GM12892 (cell line): Measurements from ENCODE around the gene ZFYVE21.

ENCODE experiments used
- DNase-seq: peaks from one replicate; pipeline ENCODE4 v3.0.0; 2011; ENCODE audit not compliant: insufficient read length
- FAIRE-seq: peaks from 2 replicates; lab custom pipeline; 2011; peaks lifted over from hg19 to GRCh38; lab: Jason Lieb, UNC
- POLR2A ChIP-seq: IDR thresholded peaks from 2 replicates; pipeline ENCODE4 v1.6.1; 2011; ENCODE audit warnings: low read depth, low read length, control low read depth
- POLR2AphosphoS5 ChIP-seq: IDR thresholded peaks from 2 replicates; pipeline ENCODE4 v1.6.1; 2011; ENCODE audit warnings: low read depth, low read length, control low read depth
- TAF1 ChIP-seq: IDR thresholded peaks from 2 replicates; pipeline ENCODE4 v1.6.1; 2011; ENCODE audit warnings: low read depth, mild to moderate bottlenecking, control low read depth, low read length, borderline replicate concordance

Gene ZFYVE21

DNA sequence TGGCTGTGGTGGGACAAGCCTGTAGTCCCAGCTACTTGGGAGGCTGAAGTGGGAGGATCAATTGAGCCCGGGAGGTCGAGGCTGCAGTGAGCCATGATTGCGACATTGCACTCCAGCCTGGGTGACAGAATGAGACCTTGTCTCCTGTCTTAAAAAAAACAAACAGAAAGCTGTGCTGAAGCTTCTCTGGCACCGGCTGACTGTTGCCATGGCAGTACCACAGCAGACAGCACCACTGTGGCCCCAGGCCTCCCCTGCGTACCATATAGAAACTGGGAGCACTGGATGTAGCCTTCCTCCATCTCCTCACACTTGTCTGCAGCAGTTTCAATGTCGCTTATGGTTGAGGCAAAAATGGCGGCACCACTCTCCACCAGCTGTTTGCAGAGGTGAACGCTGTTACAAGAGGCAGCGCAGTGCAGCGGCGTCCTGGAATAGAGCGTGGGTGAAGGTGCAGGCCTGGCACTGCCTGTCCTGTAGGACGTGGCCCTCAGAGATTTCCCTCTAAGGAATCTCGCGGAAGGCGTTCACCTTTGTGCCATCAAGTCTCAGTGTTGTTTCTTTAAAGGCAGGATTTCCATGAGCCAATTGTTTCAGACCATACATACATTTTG lies 21.9 kb downstream of the ZFYVE21 start:
- TF ChIP-seq POLR2AphosphoS5: no peak
- no peak for TF ChIP-seq TAF1
- no peak for TF ChIP-seq POLR2A
- FAIRE-seq: no peak
- DNase-seq: no peak

DNA sequence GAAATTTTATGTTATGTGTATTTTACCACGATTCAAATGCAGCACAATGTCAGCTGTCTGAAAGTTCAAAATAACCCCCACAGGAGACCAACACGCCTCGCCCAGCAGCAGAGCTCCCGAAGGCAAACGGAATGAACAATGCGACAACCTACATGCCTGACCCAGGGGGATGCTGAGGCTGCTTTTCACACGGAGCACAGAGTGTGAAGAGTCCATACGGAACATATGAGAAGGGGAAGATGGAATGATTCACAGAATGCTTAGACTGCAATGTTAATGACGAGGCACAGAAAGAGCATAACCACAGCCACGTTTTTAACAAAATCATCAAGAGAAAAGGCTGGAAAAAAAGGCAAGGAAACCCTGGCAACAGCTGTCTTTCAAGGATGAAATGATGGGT lies 22.6 kb downstream of the ZFYVE21 start:
- DNase-seq (no peak), FAIRE-seq (no peak)
- no peak for TF ChIP-seq POLR2AphosphoS5
- TF ChIP-seq TAF1: no peak
- TF ChIP-seq POLR2A: no peak

DNA sequence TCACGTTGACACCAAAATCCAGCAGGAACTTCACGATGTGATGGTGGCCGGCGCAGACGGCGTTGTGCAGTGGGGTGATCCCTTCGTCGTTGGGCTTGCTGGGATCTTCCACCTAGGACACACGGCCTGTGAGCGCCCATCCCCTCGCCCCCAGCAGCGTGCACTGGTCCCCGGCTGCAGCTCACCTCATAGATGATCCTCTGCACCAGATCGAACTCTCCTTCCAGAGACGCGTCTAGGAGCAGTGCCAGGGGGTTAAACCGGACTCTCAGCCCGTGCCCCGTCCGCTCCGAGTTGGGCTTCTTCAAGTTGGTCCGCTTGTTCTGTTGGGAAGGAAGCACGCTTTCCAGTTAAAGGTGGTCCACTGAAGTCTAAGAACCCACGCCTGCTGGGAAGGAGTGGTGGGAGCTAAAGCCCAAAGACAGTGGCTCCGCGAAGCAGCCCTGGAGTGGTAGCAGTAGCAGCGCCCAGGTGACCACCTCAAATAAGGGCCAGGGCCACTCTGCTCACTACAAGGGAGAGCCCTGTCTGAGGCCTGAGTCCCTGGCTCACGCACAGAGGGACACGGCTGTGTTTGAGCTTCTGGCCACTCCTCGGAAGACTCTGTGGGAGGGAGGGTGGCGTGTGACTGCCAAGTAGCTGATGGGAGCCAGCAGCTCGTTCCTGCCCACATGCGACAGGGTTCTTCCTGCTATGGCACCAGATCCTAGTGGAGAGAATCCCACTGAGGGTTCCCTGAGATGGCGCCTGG lies 23.3 kb downstream of the ZFYVE21 start:
- no peak for DNase-seq
- no peak for TF ChIP-seq TAF1
- no peak for TF ChIP-seq POLR2AphosphoS5
- no peak for TF ChIP-seq POLR2A
- FAIRE-seq: no peak

DNA sequence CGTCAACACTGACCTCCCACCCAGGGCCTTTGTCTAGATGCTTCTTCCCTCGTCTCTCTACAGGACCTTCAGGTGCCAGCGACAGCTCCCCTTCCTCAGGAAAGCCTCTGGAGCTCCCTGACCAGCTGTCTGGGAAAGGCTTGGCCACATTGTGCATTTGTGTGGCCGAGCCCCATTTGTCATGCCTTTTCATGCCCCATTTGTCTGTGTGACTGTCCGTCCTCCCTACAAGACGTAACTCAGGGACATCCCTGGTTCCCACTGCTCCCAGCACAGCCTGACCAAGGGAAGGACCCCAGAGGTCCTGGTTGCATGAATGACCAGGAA lies 23.8 kb downstream of the ZFYVE21 start:
- no peak for FAIRE-seq
- TF ChIP-seq TAF1: no peak
- no peak for TF ChIP-seq POLR2A

DNA sequence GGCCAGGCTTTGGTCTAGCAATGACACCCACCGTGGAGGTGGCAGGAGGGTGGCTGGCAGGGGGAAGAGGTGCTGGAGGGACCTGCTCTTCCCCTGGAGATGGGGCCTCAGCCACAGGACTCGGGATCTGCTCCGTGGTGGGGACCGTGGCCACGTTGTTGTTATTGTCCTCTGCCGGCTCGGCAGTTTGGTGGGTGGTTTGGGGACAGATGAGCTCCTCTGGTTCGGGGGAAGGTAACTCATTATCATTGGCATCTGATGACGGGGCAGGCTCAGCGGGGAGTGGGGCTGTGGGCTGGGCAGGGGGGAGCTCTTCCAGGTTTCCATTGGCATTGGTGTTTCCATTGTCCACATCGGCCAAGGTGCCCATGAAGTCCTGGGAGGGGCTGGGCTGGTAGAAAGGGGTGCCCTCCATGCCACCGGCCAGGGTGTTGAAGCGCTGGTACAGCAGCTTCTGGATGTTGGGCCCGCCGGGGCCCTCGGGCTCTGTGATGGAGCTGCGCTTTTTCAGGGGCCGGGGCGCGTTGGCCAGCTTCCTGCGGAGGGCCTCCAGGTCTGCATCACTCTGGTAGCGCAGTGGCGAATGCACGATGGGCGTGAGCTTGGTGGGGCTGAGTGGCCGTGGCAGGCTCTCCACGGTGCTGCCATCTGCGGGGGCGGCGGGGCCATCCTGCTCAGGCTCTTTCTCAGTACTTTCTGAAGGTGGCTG lies 24.3 kb downstream of the ZFYVE21 start:
- no peak for FAIRE-seq
- DNase-seq: no peak
- no peak for TF ChIP-seq POLR2AphosphoS5
- TF ChIP-seq TAF1: no peak
- no peak for TF ChIP-seq POLR2A

More for the DNA sequence above, 23.8 kb downstream of the ZFYVE21 start:
- no peak for DNase-seq

DNA sequence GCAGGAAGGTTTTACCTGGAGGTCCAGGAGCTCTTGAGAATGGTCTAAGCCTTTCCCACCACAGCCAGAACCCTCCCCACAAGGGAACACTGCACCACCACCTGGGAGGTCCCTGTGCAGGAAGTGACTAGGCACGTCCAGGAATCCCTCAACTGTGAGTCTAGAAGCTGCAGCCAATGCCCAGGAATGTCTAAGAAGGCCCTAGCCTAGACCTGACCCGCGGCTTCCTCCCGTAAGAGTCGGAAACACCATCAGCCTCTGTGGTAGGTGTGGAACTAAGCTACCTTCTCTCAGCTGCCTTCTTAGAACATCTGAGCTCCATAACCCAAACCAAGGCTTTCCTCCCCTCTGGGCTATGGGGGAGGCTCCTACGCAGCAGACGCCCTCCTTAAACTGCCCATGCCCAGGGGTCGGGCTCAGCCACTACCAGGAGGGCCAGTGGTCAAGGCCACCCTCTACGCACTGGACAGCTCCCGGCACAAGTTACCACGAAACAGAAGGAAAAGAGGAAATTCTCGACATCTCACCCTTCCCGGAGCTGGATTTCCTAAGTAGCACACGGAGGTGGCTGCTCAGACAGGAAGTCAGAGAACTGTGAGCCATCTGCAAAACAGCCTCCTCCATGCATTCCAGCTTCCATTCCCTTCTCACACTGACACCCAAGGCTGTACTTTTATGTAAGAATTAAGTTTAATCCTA lies 25.5 kb downstream of the ZFYVE21 start:
- TF ChIP-seq TAF1 (no peak), POLR2A (no peak)
- no peak for FAIRE-seq
- no peak for DNase-seq

DNA sequence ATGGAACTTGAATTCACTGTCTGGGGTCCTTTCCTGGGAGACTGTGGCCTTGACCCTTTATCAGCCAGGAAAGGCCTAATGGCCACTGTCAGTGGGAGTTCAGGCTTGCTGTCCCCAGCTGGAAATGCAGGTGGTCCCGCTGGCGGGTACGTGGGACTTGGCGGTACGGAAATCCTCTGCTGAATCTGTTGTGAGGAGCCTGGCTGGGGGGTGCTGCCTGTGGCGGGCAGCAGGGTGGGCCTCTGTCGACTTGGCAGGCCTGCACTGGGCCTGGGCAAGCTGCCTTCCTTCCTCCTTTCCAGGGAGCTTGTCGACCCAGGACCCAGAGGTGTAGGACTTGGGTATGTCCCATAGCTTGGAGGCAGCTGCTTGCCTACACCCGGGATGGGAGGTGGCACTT lies 26.3 kb downstream of the ZFYVE21 start:
- TF ChIP-seq POLR2A (no peak), TAF1 (no peak), POLR2AphosphoS5 (no peak)
- FAIRE-seq (no peak), DNase-seq (no peak)

DNA sequence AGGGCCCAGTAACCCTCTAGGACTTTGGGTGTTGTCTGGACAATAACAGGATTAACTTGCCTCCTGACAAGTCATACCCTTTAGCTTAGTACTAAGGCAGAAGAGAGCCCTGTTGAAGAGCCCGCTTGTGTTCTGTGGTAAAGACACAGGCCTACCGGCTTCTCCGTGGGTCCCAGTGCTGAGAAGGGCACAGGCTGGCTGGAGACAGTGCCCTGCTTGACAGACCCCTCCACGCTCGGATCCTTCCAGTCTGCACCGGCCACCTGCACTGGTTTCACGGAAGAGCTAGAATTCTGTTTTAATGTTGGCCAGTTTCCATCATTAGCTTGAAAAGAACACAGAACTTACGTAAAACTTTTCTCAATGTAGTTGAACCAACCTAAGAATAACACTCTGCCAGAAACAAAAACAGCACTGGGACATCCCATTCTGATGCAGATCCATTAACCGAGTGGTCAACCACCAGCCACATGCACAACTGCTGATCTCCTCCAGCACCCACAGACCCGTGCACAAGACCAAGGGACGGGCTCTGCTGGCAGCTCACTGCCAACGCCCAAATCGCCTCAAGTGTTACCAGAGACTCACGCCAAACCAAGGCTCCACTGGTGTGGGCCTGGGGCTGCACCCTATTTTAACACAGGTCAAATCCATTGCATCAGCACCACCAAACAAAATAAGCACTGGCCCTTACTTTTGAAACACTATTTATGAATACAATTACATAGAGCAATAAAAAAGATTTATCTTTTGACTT lies 27.1 kb downstream of the ZFYVE21 start:
- FAIRE-seq: no peak
- TF ChIP-seq TAF1 (no peak), POLR2AphosphoS5 (no peak), POLR2A (no peak)
- no peak for DNase-seq

DNA sequence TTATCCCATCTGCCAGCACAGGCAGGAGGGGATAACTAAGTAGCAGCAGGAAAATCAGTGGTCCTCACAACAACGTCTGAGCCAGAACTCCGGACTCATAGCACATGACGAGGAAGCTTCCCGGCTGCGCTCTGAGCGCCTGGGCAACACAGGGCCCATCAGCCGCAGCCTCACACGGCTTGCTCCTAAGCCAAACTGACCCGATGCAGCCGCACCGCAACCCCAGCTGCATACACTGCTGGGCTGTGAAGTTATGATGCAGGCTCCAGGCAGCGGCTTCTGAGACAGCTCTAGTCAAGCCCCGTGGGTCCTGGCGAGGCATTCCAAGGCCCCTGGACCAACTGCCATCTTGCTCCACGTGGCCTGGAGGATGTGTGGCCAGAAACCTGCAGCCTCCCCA lies 28.1 kb downstream of the ZFYVE21 start:
- TF ChIP-seq TAF1 (no peak), POLR2A (no peak), POLR2AphosphoS5 (no peak)
- DNase-seq (no peak), FAIRE-seq (no peak)

DNA sequence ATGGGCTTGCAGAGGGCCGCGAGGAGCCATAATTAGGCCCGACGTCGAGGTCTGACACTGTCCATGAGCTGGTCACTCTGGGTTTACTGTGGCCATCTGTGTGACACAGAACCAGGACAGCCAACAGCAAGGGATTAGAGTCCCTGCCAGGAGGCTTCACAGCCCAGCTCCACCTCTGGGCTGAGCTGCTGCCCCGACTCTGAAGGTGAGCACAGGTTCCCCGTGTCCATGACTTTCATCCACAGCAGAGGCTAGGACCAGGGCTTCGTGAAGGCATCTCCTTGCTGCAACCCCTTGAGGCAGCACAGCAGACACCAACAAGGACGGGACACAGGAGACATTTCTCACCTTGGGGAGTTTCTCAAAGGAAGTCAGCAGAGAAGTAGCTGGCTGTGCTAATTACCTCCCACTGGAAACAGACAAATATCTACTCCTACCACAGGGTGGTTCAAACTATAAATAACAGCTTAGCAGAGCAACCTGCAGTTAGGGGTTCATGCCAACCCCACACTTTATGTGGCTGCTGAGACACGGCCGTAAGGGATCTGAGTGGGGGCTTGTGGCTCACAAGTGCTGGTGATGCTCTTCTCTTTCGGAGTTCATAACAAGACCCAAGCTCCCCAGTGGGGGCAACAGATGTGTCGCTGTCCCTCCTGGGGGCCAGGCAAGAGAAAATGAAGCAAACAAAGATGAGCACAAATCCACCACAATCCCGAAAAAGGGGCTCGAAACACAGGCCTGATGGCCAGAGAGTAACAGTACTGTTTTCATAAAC lies 29.2 kb downstream of the ZFYVE21 start:
- no peak for TF ChIP-seq POLR2A
- TF ChIP-seq TAF1: no peak
- TF ChIP-seq POLR2AphosphoS5: no peak
- FAIRE-seq: no peak
- no peak for DNase-seq

DNA sequence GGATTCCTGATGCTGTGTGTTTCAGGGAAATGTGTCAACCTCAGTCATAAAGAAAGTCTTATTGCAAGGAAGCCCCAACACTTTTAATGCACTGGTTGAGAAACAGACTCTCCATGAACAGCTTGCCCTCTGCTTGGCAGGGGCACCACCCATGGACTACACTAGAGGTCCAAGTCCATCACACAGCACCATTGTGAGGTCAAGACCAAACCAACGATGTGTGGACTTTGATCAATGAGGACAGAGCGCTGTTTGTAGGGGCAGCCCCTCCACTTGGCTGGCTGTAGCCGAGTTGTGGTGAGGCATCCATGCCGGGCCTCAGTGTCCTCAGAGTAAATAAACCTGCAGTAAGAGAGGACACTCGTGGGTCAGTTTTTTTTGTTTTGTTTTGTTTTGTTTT lies 29.8 kb downstream of the ZFYVE21 start:
- no peak for FAIRE-seq
- no peak for DNase-seq
- TF ChIP-seq POLR2AphosphoS5 (no peak), POLR2A (no peak), TAF1 (no peak)
